NK-92 (cell line): ENCODE measurements around the gene CTTNBP2.
"Not testable (repeated sequence)": the region's sequence is repeated elsewhere in the genome, so short reads cannot be mapped to it uniquely, and the experiment has no call there.

ENCODE experiments used
- DNase-seq: peaks from one replicate; lab custom pipeline; 2025; ENCODE audit not compliant: unreplicated experiment; lab: John Stamatoyannopoulos, UW

CTTNBP2 gene

GRCh38 chr7:117750612-117751563 is 122.4 kb downstream of the CTTNBP2 start:
- no peak for DNase-seq

DNA sequence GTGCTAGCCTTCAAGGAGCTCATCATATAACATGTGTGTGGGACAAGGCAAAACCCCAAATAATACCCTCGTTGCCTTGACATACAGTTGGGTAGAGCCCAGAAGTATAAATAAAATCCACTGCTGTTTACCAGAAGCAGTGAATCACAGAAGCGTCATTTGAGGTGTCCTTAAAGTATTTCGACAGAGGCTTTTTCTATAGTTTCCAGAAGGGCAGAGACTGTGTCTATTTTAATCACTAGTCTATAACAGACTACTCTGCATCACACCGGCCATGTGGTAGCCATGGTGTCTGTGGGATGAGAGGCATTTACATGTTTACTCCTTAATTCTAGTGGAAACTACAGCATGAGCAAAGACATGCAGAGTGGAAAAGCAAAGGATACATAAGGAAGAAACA is 131.3 kb downstream of the CTTNBP2 start:
- no peak for DNase-seq

GRCh38 chr7:117739085-117739484 is 134.2 kb downstream of the CTTNBP2 start:
- DNase-seq = no peak

GRCh38 chr7:117737926-117738325 is 135.3 kb downstream of the CTTNBP2 start:
- no peak for DNase-seq

DNA sequence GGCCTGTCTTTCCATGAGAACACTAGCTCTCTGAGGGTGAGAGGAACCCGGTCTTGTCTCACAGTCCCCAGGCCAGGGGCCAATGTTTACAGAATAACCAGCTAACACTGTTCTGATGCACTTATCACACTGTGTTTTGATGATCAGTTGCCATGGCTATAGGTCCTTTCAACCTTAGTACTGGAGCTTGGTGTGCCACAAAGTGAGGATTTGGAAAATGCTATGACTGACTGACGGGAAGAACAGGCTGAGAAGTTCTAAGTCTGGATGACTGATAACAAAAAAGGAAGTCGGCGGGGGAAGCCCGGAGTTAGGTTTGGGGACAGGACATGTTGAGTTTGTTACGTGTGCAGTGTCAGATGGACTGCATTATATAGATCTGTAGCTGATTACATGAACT is 141.8 kb downstream of the CTTNBP2 start:
- DNase-seq = no peak

DNA sequence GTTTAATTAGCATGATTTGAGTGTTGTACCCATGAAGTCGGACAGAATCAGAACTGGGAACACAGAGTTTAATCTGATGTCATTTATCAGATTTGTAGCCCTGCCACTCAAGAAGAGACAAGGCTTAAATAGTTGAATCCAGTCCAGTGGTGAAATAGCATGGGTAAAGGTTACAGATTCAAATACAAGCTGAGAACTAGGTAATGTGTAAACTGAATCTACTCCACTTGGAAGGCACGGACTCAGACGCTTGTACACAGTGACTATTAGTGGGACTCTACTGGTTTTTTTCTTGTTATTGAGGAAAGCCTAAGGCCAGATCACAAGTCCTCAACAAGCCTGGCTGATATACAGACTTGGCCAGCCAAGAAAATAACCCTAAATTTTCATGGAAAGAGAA is 142.9 kb downstream of the CTTNBP2 start:
- DNase-seq = no peak

DNA sequence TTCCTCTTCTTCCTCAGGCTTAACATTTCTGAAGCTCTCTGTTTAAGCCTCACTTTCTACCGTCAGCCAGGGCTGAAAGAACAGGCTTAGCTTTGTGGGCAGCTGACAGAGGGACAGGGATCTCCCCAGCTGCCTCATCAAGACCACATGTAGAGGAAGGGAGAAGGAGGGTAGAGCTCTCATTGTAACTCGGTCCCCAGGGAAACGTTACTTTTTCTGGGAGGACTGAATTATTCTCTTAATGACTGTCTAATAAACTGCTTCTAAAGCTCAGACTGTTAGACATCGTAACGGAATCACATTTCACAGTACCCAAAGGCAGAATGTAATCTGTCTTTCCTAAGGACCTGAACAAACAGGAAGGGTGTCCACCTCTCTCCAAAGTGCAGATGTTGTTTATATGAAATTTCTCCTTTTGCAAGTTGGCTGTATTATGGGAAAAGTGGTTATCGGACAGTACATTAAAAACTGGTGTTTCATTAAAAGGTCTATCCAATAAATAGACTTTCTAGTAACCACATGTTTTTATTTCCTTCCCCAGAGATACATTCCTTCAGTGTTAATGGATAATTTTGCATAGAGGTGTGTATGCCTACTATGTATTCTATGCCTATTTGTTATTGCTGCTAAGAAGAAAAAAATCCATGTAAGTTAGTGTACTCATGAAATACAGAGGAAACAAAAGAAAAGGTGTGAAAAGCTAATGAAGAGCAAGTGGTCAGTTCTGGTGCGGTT is 144.2 kb downstream of the CTTNBP2 start:
- no peak for DNase-seq

- DNase-seq = no peak
Observed at GRCh38 chr7:117724898-117725297, 148.3 kb downstream of the CTTNBP2 start.

GRCh38 chr7:117719377-117719776 is 153.9 kb downstream of the CTTNBP2 start:
- no peak for DNase-seq

GRCh38 chr7:117718116-117718835 is 155.0 kb downstream of the CTTNBP2 start:
- no peak for DNase-seq

- DNase-seq = no peak
Observed at GRCh38 chr7:117717357-117717756, 155.9 kb downstream of the CTTNBP2 start.

- DNase-seq = no peak
Observed at GRCh38 chr7:117716707-117717299, 156.4 kb downstream of the CTTNBP2 start.

DNA sequence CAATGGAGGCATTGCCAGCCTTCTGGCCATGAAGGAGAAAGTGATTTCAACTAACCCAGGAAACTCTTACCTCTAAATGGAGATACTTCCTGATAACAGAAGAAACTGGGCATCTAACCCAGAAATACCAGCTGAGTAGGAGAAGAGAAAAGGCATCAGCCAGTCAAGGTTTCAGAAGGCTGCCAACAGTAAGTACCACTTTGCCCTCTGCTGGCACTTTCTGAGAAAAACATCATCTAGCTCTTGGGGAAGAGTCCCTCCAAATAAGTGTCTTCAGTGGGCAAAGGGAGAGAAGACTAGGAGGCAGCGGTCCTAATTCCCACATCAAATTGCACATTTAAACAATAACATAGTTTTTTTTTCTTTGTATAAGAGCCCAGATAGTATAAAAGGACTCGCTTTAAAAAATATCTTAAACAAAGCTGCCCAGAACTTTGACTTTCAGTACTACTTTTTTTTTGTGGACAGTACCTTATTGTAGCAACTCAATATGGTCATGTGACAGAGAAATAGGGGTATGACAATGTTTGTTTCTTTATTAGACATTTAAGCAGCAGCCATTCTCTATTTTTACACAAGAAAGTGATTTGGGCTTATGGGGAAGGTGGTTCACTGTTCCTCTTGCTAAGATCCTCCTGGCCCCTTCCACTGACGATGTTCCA is 157.3 kb downstream of the CTTNBP2 start:
- no peak for DNase-seq

- DNase-seq = no peak
Observed at GRCh38 chr7:117711556-117711955, 161.7 kb downstream of the CTTNBP2 start.

DNA sequence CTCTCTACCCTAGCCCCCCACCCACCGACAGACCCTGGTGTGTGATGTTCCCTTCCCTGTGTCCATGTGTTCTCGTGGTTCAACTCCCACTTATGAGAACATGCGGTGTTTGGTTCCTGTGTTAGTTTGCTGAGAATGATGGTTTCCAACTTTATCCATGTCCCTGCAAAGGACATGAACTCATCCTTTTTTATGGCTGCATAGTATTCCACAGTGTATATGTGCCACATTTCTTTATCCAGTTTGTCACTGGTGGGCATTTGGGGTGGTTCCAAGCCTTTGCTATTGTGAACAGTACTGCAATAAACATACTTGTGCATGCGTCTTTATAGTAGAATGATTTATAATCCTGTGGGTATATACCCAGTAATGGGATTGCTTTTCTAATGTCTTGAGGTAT is 165.1 kb downstream of the CTTNBP2 start:
- not testable (repeated sequence) for DNase-seq

DNA sequence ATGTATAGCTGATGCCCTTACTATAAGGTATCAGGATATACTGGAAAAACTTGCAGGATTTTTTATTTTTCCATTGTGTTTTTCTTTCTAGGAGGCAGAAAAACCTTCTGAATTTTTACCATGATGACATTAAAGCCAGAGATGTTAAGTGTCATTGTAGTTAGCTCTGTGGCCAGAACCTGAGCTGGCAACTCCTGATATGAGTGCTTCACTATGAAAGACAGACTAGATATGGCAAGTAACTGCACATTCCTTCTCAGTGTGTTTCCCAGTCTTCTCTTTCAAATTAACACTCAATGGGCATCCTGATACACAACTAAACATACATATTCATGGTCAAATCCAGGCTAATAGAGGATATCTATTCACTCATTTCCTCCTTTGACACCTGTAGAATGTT is 166.2 kb downstream of the CTTNBP2 start:
- DNase-seq = no peak

GRCh38 chr7:117706210-117706609 is 167.0 kb downstream of the CTTNBP2 start:
- DNase-seq = no peak

DNA sequence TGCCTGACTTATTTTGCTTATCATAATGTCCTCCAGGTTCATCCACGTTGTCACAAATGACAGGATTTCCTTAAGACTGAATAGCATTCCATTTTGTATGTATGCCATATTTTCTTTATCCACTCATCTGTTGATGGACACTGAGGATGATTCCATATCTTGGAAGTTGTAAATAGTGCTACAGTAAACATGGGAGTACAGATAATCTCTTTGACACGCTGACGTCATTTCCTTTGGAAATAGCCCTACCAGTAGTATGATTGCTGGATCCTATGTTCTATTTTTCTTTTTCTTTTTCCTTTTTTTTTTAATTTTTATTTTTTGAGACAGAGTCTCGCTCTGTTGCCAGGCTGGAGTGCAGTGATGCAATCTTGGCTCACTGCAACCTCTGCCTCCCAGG is 167.6 kb downstream of the CTTNBP2 start:
- no peak for DNase-seq

DNA sequence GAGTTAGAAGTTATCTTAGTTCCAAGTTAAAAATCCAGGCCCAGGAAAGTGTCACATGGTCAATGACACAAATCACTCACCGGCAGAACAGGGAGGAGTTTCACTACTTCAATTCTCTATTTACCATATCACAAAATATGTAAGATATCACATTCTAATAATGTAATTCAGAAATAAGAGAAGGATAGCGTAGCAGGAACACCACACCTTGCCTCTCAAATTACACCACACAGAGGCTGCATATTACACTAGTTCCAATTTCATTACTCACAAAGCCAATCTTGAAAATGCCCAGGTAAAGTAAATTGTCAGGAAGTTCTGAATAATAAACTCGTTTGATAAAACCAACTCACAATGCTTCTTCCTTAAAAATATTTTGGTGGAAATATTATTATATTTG is 169.2 kb downstream of the CTTNBP2 start:
- no peak for DNase-seq

- DNase-seq = no peak
Observed at GRCh38 chr7:117698018-117698417, 175.2 kb downstream of the CTTNBP2 start.

GRCh38 chr7:117692338-117692737 is 180.9 kb downstream of the CTTNBP2 start:
- no peak for DNase-seq
